SK-N-SH treated with all-trans-retinoic acid at 6 μM for 48 hours (cell line): ENCODE measurements around the gene HINT3.

Experiments
- ATAC-seq: fragments of 200-7000 bp; cut with Tn5 transposase; 3 replicates; pipeline ENCODE4 v1.9.1; 2020; ENCODE audit warnings: mild to moderate bottlenecking, moderate library complexity
- BACH2 ChIP-seq: fragments of 250-450 bp; sonication (Bioruptor Pico); IDR thresholded peaks from 2 replicates; pipeline ENCODE4 v1.9.0; 2021; ENCODE audit warnings: mild to moderate bottlenecking, borderline replicate concordance
- CREB5 ChIP-seq: fragments of 250-450 bp; sonication (Bioruptor Pico); IDR thresholded peaks from 2 replicates; pipeline ENCODE4 v1.5.1; 2020; ENCODE audit warnings: low read depth, mild to moderate bottlenecking, moderate library complexity
- CSDC2 ChIP-seq: fragments of 250-450 bp; sonication (Bioruptor Pico); IDR thresholded peaks from 2 replicates; pipeline ENCODE4 v1.5.0; 2020; ENCODE audit warnings: mild to moderate bottlenecking, moderate library complexity
- CSRNP3 ChIP-seq: fragments of 250-450 bp; sonication (Bioruptor Pico); IDR thresholded peaks from 2 replicates; pipeline ENCODE4 v1.5.1; 2021; ENCODE audit warnings: mild to moderate bottlenecking, moderate library complexity
- ESRRG ChIP-seq: fragments of 250-450 bp; sonication (Bioruptor Pico); IDR thresholded peaks from 2 replicates; pipeline ENCODE4 v1.6.1; 2021; ENCODE audit warnings: mild to moderate bottlenecking
- GLIS3 ChIP-seq: fragments of 250-450 bp; sonication (Bioruptor Pico); IDR thresholded peaks from 2 replicates; pipeline ENCODE4 v1.5.0; 2020; ENCODE audit warnings: mild to moderate bottlenecking, moderate library complexity
- ISL1 ChIP-seq: fragments of 250-450 bp; sonication (Bioruptor Pico); IDR thresholded peaks from 2 replicates; pipeline ENCODE4 v2.1.2; 2022; ENCODE audit warnings: mild to moderate bottlenecking, moderate library complexity
- OSR1 ChIP-seq: fragments of 250-450 bp; sonication (Bioruptor Pico); IDR thresholded peaks from 2 replicates; pipeline ENCODE4 v1.8.0; 2022; ENCODE audit warnings: moderate library complexity, mild to moderate bottlenecking, inconsistent platforms
- POU6F1 ChIP-seq: fragments of 250-450 bp; sonication (Bioruptor Pico); IDR thresholded peaks from 2 replicates; pipeline ENCODE4 v1.8.0; 2021; ENCODE audit warnings: low read depth, mild to moderate bottlenecking, moderate library complexity, borderline replicate concordance
- PPARA ChIP-seq: fragments of 250-450 bp; sonication (Bioruptor Pico); IDR thresholded peaks from 2 replicates; pipeline ENCODE4 v1.5.0; 2020; ENCODE audit warnings: mild to moderate bottlenecking, borderline replicate concordance
- RARB ChIP-seq: fragments of 250-450 bp; sonication (Bioruptor Pico); IDR thresholded peaks from 2 replicates; pipeline ENCODE4 v1.8.0; 2021; ENCODE audit warnings: mild to moderate bottlenecking, moderate library complexity
- TOX ChIP-seq: fragments of 250-450 bp; sonication (Bioruptor Pico); IDR thresholded peaks from 2 replicates; pipeline ENCODE4 v1.8.0; 2021; ENCODE audit warnings: mild to moderate bottlenecking, moderate library complexity, borderline replicate concordance
- TSHZ2 ChIP-seq: fragments of 250-450 bp; sonication (Bioruptor Pico); IDR thresholded peaks from 2 replicates; pipeline ENCODE4 v1.5.0; 2020; ENCODE audit warnings: mild to moderate bottlenecking, moderate library complexity
- ZFP3 ChIP-seq: fragments of 250-450 bp; sonication (Bioruptor Pico); IDR thresholded peaks from 2 replicates; pipeline ENCODE4 v1.5.0; 2020; ENCODE audit warnings: mild to moderate bottlenecking, moderate library complexity
- ZFP30 ChIP-seq: fragments of 450-650 bp; formaldehyde crosslinking; IDR thresholded peaks from 2 replicates; pipeline ENCODE4 v1.5.0; 2022; ENCODE audit warnings: mild to moderate bottlenecking, moderate library complexity
- ZNF565 ChIP-seq: fragments of 450-650 bp; formaldehyde crosslinking; conservative IDR thresholded peaks from 2 replicates; pipeline ENCODE4 v1.5.0; 2020; ENCODE audit warnings: low read depth, mild to moderate bottlenecking, moderate library complexity
- ZNF70 ChIP-seq: fragments of 450-650 bp; formaldehyde crosslinking; IDR thresholded peaks from 2 replicates; pipeline ENCODE4 v1.5.0; 2020; ENCODE audit warnings: mild to moderate bottlenecking, moderate library complexity
- ZNF8 ChIP-seq: fragments of 450-650 bp; formaldehyde crosslinking; IDR thresholded peaks from 2 replicates; pipeline ENCODE4 v1.5.0; 2020; ENCODE audit warnings: mild to moderate bottlenecking, moderate library complexity

HINT3 gene

GRCh38 chr6:125913145-125913544 lies 43.4 kb upstream of the HINT3 start:
- ATAC-seq = no peak
- TF ChIP-seq CSRNP3 (no peak), PPARA (CRISPR knock-in tag) (no peak), BACH2 (CRISPR knock-in tag) (no peak)

GRCh38 chr6:125913864-125914351 lies 42.7 kb upstream of the HINT3 start:
- ATAC-seq = peak; percentile 53
- TF ChIP-seq POU6F1 (CRISPR knock-in tag) (no peak), ISL1 (peak; percentile 64), ESRRG (CRISPR knock-in tag) (no peak), ZFP3 (CRISPR knock-in tag) (peak; percentile 31; the same call in 1 of the 2 replicates)
- TF ChIP-seq, all 23 proteins: peak for 2

GRCh38 chr6:125918230-125918629 lies 38.3 kb upstream of the HINT3 start:
- no peak for ATAC-seq
- TF ChIP-seq CSDC2 (CRISPR knock-in tag) (no peak), ZNF8 (no peak), TOX (CRISPR knock-in tag) (no peak), ZFP30 (no peak), GLIS3 (CRISPR knock-in tag) (no peak), OSR1 (no peak), RARB (no peak), BACH2 (CRISPR knock-in tag) (no peak), PPARA (CRISPR knock-in tag) (no peak)

- no peak for TF ChIP-seq TOX (CRISPR knock-in tag)
These were observed 37.6 kb upstream of the HINT3 start for GRCh38 chr6:125918681-125919566.

GRCh38 chr6:125919618-125920017 lies 37.0 kb upstream of the HINT3 start:
- no peak for TF ChIP-seq ESRRG (CRISPR knock-in tag)
- TF ChIP-seq OSR1 = no peak
- no peak for TF ChIP-seq POU6F1 (CRISPR knock-in tag)
- no peak for ATAC-seq

More at GRCh38 chr6:125918681-125919566, 37.6 kb upstream of the HINT3 start:
- ATAC-seq = no peak

GRCh38 chr6:125922322-125922860 lies 34.2 kb upstream of the HINT3 start:
- no peak for ATAC-seq
- no peak for TF ChIP-seq ISL1
- TF ChIP-seq ZFP30 = no peak
- no peak for TF ChIP-seq ESRRG (CRISPR knock-in tag)
- no peak for TF ChIP-seq ZNF565
- no peak for TF ChIP-seq TOX (CRISPR knock-in tag)
- TF ChIP-seq POU6F1 (CRISPR knock-in tag) = no peak
- TF ChIP-seq ZNF70 (CRISPR knock-in tag) = no peak
- no peak for TF ChIP-seq ZNF8
- TF ChIP-seq BACH2 (CRISPR knock-in tag) = no peak
- TF ChIP-seq CREB5 = no peak
- no peak for TF ChIP-seq RARB
- TF ChIP-seq TSHZ2 (CRISPR knock-in tag) = no peak
